ENCODE data around the gene ZSCAN12.
A peak's percentile ranks its signal among the peaks of the same experiment; 100 is the strongest.

The ZSCAN12 gene

GRCh38 chr6:28353356-28353755 lies 46.2 kb downstream of the ZSCAN12 start:
- DNase-seq, result no peak

- DNase-seq, result no peak
Observed at GRCh38 chr6:28351493-28351925, 48.0 kb downstream of the ZSCAN12 start.

DNA sequence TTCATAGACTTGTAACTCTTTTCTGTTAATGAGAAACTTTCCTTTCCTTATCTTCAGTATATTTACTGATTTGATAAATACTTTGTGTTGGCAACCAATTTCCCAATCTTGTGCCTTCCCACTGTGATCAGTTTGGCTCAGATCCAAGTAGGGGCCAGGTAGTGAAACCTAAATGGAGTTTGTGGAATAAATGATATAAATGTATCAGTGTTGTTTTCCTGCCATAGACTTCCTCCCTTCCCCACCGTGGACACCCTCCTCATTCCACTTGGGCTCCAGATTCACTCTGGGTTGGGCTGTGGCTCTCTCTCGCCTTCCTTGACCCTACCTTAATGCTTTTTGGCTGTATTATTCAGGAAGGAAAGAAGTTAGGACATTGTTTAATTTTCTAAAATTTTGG lies 48.5 kb downstream of the ZSCAN12 start:
- no peak for DNase-seq

GRCh38 chr6:28349892-28350737 lies 49.4 kb downstream of the ZSCAN12 start, which contains the start of gene ZKSCAN3:
TSS of gene ZKSCAN3 (plus strand) at chr6:28349947. CDS start at chr6:28359587, 9,640 bp downstream.
- DNase-seq, result peak; percentile 57

DNA sequence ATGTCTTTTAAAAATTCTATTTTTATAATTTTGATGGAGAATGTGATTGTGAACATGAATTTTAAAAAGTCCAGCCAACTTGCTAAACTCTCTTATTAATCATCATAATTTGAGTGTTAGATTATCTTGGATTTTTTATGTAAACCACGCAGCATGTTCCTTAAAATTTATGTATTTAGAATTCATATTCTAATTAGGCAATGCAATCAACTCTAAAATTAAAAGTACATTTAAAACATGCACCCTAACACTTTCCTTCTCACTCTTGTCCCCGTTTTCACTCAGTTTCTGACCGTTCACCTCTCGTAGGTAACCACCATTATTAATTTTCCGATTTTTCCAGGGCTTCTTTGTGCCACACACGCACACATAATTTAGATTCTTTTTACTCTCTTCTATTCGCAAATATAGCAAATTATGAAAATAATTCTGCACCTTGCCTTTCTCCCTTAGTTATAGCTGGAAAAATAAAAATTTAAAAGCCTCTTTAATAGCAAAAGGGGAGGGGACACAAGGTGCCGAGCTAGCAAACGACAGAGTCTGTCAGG lies 50.1 kb downstream of the ZSCAN12 start:
- no peak for DNase-seq

GRCh38 chr6:28347119-28347518 lies 52.4 kb downstream of the ZSCAN12 start:
- DNase-seq, result no peak

DNA sequence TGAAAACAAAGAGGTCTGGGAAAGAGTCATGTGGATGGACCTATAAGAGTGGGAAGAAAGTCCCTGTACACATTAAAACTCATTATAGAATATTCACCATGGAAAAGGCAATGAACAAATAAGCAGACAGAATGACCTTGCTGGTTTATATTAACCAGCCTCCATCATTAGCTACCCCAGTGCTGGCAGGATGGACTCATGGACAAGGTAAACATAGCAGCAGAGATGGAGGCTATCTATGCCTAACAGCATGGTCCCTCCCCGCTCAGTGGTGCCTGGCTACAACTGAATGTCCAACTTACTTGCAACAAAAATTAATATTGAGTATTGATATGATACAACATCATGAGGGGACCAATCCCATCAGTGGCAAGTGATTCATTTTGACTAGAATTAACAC lies 54.3 kb downstream of the ZSCAN12 start:
- no peak for DNase-seq

DNA sequence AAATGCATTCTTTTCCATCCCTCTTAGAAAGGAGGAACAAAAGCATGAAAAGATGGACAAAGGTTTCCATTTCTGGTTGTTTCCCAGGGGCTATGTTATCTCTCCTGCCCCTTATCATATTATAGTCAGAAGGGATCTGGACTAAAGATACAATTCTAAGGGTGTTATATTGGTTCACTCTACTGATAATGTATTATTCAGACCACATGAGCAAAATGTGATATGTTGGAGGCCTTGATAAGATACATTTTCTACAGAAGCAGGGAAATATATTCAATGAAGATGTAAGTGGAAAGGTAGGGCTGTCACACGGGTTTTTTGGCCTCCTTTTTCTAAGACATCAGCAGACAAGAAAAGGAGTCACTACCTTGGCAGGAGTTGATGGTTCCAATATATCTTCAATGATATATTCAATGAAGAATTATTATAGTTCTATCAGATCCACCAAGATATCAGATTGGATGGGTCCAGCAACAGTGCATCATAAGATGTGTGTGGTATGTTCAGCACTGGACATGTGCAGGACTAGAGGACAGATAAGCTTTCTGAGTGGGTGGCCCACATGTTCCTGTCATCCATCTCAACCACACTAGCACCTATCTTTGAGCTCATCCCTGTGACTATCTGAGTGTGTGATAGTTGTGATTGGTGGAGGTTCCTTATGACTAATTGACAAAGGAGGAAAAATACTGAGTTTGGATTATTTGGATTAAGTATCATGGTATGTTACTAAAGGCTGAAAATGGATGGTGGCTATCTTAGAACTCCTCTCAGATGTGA lies 55.5 kb downstream of the ZSCAN12 start:
- DNase-seq, result no peak

- no peak for DNase-seq
Observed at GRCh38 chr6:28340310-28341095, 59.0 kb downstream of the ZSCAN12 start.

DNA sequence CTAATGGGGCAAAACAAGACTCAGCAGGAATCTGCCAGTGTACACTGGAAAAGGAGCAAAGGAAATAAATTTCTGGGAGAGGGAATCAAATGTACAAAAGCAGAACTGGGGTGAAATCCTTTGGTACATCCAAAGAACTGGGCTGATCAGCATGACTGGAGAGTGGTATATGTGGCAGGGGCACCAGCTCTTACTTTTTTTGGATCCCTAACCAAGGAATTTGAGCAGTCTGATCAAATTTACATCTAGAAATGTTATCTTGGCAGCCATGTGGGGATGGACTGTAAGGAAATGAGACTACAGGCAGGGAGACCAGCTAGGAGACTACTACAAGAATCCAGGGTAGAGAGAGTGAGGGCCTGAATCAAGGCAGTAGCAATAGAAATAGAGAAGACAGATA lies 62.4 kb downstream of the ZSCAN12 start:
- no peak for DNase-seq

DNA sequence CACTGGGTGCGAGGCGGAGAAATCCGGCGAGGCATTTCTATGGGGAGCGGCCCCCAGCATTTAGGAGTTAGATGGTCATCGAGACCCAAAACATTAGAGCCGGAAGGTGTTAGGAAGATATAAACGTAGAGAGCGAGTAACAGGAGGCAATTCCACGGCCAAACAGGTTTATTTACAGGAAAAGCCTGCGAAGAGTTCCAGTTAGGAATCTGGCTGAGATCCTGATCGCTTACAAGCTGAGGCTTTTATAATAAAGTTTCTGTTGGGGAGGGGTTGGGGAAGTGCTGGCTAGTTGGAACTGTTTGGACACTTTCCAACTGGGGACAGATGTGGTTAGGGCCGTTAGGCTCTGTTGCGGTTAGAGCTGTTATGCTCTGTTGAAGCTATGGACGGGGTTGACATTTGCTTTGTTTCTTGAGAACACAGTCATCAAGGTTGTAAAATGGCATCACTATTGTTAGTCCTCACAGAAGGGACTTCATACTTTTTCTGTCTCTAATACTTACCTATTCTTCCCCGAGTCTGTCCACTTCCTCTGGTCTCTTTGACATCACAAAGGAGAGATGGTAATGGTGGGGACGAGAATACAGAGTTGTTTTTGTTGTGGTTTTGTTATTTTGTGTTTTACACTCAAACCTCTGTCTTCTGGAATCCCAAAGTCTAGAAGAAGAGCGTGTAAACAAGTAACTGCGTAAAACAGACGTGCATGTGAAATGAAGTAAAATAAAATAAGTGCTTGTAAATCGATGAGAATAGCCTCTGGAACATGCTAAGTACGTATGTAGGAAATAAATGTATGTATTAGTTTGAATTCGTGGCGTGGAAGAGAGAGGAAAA lies 63.0 kb downstream of the ZSCAN12 start:
- peak; percentile 25 for DNase-seq

- DNase-seq, result peak; percentile 92
Observed at GRCh38 chr6:28335564-28336283, 63.8 kb downstream of the ZSCAN12 start, which contains the start of gene ZSCAN31. TSS of gene ZSCAN31 (minus strand) at chr6:28336148. CDS start at chr6:28329683, 6,465 bp downstream.

DNA sequence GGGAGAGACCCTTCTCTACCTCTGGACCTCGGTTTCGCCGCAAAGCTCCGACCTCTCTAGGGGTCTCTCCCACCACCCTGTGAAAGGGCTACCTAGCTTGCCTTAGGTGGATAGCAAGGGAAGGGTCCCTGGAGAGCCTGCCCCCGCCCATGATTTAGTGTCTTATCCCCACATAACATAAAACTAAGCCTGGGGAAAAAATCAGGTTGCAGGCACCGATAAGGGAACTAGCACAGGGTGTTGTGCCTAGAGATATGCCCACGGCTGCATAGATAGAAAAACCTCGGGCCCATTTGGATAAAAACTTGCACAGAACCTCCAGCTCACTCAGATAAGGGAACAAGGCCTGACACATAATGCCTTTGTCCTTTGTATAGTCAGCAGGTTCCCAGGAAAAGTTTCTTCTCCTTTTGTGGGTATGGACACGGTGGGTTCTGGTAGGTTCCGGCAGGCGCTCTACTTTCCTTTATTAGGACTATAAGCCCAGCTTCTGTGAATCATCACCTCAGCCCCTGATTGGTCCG lies 64.4 kb downstream of the ZSCAN12 start:
- no peak for DNase-seq

DNA sequence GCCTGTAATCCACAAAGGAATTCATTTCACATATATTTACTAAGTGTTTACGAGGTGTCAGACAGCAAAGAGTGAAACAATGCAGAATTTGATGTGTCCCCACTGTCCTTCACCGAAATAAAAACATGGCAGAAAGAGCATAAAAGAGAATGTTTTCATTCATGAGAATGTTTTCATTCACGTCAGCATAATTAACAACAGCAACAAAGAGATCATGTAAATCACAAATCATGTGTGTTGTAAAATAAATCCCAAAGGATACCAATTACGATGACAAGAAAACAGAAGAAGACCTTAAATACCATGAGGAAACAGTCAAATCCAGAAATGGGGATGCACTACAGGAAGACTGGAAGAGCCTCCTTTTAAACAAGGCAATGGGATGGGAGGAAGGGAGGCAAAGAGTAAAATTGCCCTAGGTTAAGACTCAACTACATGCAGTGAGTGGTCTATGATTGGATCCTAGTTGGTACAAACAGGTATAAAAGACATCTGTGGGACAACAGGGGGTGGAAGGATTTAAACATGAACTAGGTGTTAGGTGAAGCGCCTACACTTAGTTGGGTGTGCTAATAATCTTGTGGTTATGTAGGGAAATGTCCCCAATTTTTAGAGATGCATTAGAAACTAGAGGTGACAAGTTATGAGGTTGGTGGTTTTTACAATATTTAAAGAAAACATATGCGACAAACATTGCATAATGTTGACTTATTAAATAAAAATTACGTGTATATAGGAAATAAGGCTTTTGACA lies 65.1 kb downstream of the ZSCAN12 start:
- no peak for DNase-seq

DNA sequence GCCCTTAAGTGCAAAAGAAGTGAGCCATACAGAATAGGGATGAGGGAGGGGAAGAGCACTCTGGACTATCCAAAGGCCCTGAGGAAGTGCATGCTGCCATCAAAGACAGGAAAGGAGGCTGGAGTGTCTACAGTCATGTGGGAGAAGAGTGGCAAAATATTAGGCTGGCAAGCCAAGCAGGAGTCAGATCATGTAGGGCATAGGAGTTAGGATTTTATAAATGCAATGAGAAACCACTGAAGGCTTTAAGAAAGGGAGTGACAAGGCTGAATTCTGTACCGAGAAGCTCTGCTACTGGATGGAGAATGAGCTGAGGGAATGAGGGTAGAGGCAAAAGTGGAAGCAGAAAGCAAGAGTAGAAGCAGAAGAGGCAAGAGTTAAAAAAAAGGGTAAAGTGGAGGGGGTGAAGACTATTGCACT lies 65.9 kb downstream of the ZSCAN12 start:
- no peak for DNase-seq

DNA sequence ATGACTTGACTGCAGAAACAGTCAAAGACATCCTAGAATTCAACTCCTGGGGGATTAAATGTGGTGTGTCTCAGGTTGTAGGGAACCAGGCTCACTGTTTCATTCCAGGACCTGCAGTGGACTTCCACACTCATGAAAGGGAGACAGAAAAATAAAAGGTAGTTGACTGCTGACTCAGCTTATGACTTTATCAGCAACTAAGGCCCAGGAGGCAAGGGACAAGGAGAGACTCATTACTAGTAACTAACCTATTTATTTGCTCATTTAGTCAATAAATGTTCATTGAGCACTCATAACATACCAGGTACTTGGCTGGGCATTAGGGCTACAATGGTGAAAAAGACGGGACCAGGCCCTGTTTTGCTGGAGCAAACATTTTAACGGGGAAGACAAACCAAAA lies 66.5 kb downstream of the ZSCAN12 start:
- DNase-seq, result no peak

DNA sequence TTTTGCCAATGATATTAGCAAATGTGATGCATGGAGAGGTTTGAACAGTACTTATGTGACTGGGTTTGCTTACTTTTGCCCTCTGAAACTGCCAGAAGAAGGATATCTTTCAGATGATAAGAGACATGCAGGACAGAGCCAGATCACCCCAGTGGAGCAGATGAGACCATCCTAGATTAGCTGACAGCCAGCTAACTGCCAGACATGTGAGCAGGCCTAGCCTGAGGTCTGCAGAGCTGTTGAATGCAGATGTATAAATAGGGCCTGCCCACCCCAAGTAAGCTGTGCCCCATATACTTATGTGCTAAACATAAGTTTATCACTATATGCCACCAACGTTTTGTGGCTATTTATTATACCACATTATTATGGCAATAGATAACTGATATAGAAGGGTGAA lies 69.5 kb downstream of the ZSCAN12 start:
- no peak for DNase-seq

Data from T1000 (cell line).